ENCODE measurements around the gene DOC2B.

- TF ChIP-seq CTCF (IDR thresholded peaks at IDR 0.05) (no peak), POLR2A (IDR thresholded peaks at IDR 0.05) (no peak)
Observed at GRCh38 chr17:204427-205147, 23.1 kb upstream of the DOC2B start.
